ENCODE results near the gene PAX7.

PAX7 gene

DNA sequence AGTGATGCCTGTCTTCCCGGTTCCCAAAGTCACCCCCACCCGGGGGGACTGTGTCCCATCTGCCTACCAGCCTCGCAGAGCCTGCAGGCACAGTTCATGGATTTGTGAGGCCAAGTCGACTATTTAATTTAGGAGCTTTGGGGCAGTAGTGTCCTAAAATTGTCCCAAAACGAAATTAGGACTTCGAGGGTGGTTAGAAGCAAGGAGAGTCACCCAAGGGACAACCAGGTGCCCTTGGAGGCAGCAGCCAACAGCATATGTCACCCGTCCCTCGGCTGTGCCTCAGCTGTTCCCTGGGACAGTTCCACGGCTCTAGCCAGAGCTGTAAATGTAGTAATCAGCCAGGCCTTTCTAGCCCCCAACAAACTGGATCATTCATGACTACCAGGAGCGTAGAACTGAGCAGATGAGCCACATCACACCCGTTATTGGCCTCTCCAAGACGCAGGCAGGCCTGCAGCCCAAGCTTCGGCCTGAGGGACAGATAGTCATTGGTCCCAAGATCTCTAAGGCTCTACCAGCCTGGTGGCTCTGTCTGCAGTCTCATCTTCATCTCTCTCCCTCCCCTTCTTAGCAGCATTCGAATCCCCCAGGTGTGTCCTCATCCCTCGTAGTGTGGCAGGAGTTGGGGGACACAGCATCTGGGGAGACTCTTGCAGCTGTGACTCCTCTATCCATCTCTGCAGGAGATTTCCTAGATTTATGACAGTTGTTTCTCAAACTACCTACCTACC is 2.9 kb downstream of the PAX7 start:
- no peak overlapping the region for H3K4me3 ChIP-seq (replicated peaks in 1 of 2; ENCODE audit: low read depth in 2 of 2, low read length in 2 of 2)
- DNase-seq (ENCODE audit: low read depth in 2 of 2) = no peak
- TF ChIP-seq, protein P1, sequence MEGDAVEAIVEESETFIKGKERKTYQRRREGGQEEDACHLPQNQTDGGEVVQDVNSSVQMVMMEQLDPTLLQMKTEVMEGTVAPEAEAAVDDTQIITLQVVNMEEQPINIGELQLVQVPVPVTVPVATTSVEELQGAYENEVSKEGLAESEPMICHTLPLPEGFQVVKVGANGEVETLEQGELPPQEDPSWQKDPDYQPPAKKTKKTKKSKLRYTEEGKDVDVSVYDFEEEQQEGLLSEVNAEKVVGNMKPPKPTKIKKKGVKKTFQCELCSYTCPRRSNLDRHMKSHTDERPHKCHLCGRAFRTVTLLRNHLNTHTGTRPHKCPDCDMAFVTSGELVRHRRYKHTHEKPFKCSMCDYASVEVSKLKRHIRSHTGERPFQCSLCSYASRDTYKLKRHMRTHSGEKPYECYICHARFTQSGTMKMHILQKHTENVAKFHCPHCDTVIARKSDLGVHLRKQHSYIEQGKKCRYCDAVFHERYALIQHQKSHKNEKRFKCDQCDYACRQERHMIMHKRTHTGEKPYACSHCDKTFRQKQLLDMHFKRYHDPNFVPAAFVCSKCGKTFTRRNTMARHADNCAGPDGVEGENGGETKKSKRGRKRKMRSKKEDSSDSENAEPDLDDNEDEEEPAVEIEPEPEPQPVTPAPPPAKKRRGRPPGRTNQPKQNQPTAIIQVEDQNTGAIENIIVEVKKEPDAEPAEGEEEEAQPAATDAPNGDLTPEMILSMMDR (IDR thresholded peaks at IDR 0.05; ENCODE audit: low read depth, low read length) = no peak

DNA sequence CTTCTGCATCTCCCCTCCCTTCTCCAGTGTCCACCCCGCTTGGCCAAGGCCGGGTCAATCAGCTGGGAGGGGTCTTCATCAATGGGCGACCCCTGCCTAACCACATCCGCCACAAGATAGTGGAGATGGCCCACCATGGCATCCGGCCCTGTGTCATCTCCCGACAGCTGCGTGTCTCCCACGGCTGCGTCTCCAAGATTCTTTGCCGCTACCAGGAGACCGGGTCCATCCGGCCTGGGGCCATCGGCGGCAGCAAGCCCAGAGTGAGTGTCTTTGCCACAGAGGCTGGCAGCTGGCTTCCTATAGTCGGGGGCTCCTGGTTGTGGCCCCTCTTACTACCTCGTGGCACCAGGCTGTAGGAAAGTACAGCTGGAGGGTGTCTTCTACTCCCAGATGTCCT is 3.6 kb downstream of the PAX7 start:
- DNase-seq (ENCODE audit: low read depth in 2 of 2) = no peak
- H3K4me3 ChIP-seq (replicated peaks in 1 of 2; ENCODE audit: low read depth in 2 of 2, low read length in 2 of 2) = no peak overlapping the region
- TF ChIP-seq, protein P1 (IDR thresholded peaks at IDR 0.05; ENCODE audit: low read depth, low read length) = no peak

DNA sequence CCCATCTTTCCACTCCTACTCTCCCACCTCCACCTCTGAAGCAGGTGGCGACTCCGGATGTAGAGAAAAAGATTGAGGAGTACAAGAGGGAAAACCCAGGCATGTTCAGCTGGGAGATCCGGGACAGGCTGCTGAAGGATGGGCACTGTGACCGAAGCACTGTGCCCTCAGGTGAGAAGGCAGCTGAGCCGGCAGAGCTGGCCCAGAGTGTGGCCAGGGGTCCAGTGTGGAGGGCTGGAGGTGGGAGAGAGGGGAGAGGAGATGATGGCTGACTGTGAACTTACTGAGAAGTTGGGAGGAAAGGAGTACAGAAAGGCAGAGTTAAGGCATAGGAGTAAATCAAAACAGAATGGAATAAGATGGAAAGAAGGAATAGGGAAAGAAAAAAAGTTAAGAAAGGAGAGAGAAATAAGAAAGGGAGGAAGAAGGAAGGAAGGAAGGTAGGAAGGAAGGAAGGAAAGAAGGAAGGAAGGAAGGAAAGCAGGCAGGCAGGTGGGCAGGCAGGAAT is 4.5 kb downstream of the PAX7 start:
- no peak overlapping the region for H3K4me3 ChIP-seq (replicated peaks in 1 of 2; ENCODE audit: low read depth in 2 of 2, low read length in 2 of 2)
- no peak for DNase-seq (ENCODE audit: low read depth in 2 of 2)
- TF ChIP-seq, protein P1 (IDR thresholded peaks at IDR 0.05; ENCODE audit: low read depth, low read length) = no peak

DNA sequence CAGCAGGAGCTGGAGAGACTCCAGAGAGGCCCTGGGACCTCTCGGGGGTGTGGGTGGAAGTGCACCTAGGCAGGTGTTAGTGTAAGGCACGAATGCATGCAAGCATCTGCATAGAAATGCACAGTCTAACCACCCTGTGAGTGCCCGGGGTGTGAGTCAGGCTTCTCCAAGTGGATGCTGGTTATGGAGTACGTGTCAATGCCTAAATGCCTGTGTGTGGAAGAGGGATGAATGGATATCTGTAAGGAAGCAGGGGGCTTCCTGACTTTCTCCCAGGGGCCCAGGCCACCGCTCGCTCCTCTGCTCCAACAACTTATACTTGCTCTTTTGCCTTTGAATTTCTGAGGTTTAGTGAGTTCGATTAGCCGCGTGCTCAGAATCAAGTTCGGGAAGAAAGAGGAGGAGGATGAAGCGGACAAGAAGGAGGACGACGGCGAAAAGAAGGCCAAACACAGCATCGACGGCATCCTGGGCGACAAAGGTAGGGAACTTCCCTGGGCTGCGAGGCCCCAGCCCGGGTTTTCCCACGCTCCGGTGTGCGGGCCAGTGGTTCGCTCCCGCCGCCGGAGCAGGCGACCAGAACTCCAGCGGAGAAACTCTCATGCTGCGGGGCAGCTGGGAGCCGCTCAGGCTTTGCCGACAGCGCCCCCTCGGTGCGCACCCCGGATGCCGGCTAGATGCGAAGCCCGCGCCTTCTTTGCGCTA is 5.4 kb downstream of the PAX7 start:
- TF ChIP-seq, protein P1 (IDR thresholded peaks at IDR 0.05; ENCODE audit: low read depth, low read length) = no peak

DNA sequence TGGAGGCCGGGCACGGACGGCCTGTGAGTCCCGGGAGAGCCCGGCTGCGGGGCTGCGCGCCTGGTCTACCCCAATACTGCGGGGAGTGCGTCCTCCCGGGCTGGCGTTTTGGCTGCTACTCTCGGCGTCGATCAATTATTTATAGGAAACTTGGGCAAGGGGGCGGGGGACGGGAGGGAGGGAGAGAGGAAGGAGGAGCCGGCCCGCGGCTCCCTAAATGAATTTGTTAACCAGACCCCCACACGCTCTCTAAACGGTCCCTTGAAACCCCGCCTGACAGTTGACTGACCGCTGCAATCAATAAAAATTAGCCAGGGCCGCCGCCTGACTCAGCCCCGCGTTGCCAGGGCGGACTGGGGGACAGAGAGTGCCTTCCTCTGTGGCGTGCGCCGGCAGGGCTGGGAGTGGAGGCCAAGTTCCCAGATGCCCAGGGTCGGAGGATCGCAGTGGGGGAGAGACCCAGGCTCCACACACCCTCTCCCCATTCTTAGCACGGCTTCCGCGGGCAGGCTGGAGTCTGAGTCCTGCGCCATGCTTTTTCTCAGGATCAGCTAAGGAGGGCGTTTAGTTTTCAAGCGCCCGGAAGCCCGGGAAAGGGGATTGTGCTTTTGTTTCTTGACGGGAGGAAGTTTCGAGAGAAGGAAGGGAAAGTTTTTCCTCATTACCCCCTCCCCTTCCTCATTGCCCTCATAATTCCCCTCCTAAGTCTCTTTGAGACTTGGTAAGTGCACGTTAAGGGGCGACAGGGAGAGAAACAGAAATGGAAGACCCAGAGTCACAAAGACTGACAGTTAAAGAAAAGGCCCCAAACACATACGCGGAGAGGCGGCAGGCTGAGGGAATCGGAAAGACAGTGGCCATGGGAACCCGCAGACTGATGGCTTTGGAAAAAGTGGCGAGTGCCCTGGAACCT is 6.2 kb downstream of the PAX7 start:
- TF ChIP-seq, protein P1 (IDR thresholded peaks at IDR 0.05; ENCODE audit: low read depth, low read length) = no peak
- H3K4me3 ChIP-seq (replicated peaks in 1 of 2; ENCODE audit: low read depth in 2 of 2, low read length in 2 of 2) = no peak overlapping the region
- no peak for DNase-seq (ENCODE audit: low read depth in 2 of 2)

More for the DNA sequence above, 5.4 kb downstream of the PAX7 start:
- no peak overlapping the region for H3K4me3 ChIP-seq (replicated peaks in 1 of 2; ENCODE audit: low read depth in 2 of 2, low read length in 2 of 2)
- no peak for DNase-seq (ENCODE audit: low read depth in 2 of 2)

DNA sequence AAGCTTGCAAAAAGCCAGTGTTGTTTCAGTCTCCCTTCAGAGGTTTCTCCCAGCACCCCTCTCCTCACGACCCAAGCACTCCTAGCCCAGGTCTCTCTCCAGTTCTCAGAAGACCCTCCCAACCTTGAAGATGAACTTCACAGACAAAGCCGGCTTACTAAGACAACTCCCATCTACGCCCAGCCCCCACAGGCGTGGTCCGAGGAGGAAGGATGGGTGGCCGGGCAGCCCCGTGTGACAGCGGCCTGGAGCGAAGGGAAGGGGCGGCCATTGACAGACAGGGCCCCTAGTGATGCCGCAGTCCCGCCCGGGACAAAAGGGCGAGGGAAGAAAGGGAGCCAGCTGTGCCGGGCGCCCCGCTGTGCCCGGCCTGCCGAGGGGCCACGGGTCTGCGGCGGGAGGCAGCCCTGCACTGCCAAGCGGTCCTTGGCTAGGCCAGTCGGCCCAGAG is 6.9 kb downstream of the PAX7 start:
- TF ChIP-seq, protein P1 (IDR thresholded peaks at IDR 0.05; ENCODE audit: low read depth, low read length) = no peak
- DNase-seq (ENCODE audit: low read depth in 2 of 2) = no peak

More for the DNA sequence above, 6.9 kb downstream of the PAX7 start:
- H3K4me3 ChIP-seq (replicated peaks in 1 of 2; ENCODE audit: low read depth in 2 of 2, low read length in 2 of 2) = no peak overlapping the region

Measured in cardiac fibroblast (primary cell).